ENCODE measurements around the gene PDE6B.
"Not testable (repeated sequence)": the region's sequence is repeated elsewhere in the genome, so short reads cannot be mapped to it uniquely, and the experiment has no call there.

Gene PDE6B

GRCh38 chr4:656436-657337, 31.3 kb downstream of the PDE6B start:
- no peak for DNase-seq (ENCODE audit: low spot score)

- DNase-seq (ENCODE audit: low spot score), result no peak
Observed at GRCh38 chr4:657338-657833, 32.0 kb downstream of the PDE6B start.

GRCh38 chr4:657834-658667, 32.7 kb downstream of the PDE6B start:
- no peak for DNase-seq (ENCODE audit: low spot score)

- DNase-seq (ENCODE audit: low spot score), result no peak
Observed at GRCh38 chr4:658681-659667, 33.6 kb downstream of the PDE6B start.

- no peak for DNase-seq (ENCODE audit: low spot score)
Observed at GRCh38 chr4:659851-660250, 34.5 kb downstream of the PDE6B start.

GRCh38 chr4:660401-660800, 35.0 kb downstream of the PDE6B start:
- DNase-seq (ENCODE audit: low spot score), result no peak

GRCh38 chr4:661231-661630, 35.9 kb downstream of the PDE6B start:
- no peak for DNase-seq (ENCODE audit: low spot score)

- DNase-seq (ENCODE audit: low spot score), result no peak
Observed at GRCh38 chr4:661881-662761, 36.7 kb downstream of the PDE6B start.

- no peak for DNase-seq (ENCODE audit: low spot score)
Observed at GRCh38 chr4:663046-663437, 37.7 kb downstream of the PDE6B start.

- peak; percentile 68 for DNase-seq (ENCODE audit: low spot score)
Observed at GRCh38 chr4:663438-664428, 38.4 kb downstream of the PDE6B start.

- DNase-seq (ENCODE audit: low spot score), result no peak
Observed at GRCh38 chr4:664713-665231, 39.4 kb downstream of the PDE6B start.

GRCh38 chr4:665381-665750, 40.0 kb downstream of the PDE6B start:
- DNase-seq (ENCODE audit: low spot score), result no peak

- DNase-seq (ENCODE audit: low spot score), result no peak
Observed at GRCh38 chr4:665751-666435, 40.5 kb downstream of the PDE6B start.

GRCh38 chr4:666436-666810, 41.0 kb downstream of the PDE6B start:
- no peak for DNase-seq (ENCODE audit: low spot score)

- DNase-seq (ENCODE audit: low spot score), result no peak
Observed at GRCh38 chr4:666822-667544, 41.6 kb downstream of the PDE6B start.

- no peak for DNase-seq (ENCODE audit: low spot score)
Observed at GRCh38 chr4:667545-667925, 42.2 kb downstream of the PDE6B start.

- DNase-seq (ENCODE audit: low spot score), result not testable (repeated sequence)
Observed at GRCh38 chr4:668219-668618, 42.8 kb downstream of the PDE6B start.

Data from activated CD4-positive, alpha-beta T cell treated with anti-CD3 and anti-CD28 coated beads, Interleukin-2, Interleukin-4, amounts not matched to agents 100 ng/mL and 50 ng/mL, durations not matched to agents 16 hours and 8 hours (primary cell).